Thyroid gland (tissue), 4 donors: Measurements from ENCODE around the gene ZNF182.
"Not testable (repeated sequence)": the region's sequence is repeated elsewhere in the genome, so short reads cannot be mapped to it uniquely, and the experiment has no call there.

ENCODE experiments used
- POLR2A ChIP-seq, 2 donors: fragments of 450-650 bp; IDR thresholded peaks; one replicate each; pipeline ENCODE4 v1.6.1; 2017; ENCODE audit warnings: antibody characterized with exemption in 2 of 2, mild to moderate bottlenecking in 2 of 2, moderate library complexity in 1 of 2
- TF ChIP-seq, protein P1 (sequence below), 6 experiments: fragments of 200-600 bp in 3 of 6; fragments of 450-650 bp in 3 of 6; sonication (generic) in 3 of 6; IDR thresholded peaks; one replicate each; pipeline ENCODE4 v1.5.1; 2016 to 2019; ENCODE audit warnings: antibody characterized with exemption in 6 of 6, mild to moderate bottlenecking in 2 of 6, inconsistent platforms in 1 of 6, moderate library complexity in 1 of 6

DNA sequence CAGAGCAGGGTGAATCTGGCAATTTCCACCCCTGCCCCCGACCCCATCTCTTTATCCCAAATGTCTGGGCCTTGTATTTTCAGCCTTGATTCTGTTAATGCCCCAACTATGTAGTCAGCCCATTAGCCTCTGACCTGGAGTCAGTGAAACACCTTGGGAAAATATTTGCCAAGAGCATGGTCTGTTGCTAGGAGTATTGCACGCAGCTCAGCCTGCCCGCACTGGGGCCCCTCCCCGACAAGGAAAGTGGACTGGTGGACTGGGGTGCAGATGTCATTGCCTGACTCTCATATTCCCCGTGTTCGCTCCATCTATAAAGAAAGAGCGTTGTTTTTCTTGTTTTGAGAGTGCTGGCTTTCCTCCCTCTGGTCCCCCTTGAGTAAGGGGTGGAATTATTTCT lies 48.5 kb downstream of the ZNF182 start:
- TF ChIP-seq, protein P1, sequence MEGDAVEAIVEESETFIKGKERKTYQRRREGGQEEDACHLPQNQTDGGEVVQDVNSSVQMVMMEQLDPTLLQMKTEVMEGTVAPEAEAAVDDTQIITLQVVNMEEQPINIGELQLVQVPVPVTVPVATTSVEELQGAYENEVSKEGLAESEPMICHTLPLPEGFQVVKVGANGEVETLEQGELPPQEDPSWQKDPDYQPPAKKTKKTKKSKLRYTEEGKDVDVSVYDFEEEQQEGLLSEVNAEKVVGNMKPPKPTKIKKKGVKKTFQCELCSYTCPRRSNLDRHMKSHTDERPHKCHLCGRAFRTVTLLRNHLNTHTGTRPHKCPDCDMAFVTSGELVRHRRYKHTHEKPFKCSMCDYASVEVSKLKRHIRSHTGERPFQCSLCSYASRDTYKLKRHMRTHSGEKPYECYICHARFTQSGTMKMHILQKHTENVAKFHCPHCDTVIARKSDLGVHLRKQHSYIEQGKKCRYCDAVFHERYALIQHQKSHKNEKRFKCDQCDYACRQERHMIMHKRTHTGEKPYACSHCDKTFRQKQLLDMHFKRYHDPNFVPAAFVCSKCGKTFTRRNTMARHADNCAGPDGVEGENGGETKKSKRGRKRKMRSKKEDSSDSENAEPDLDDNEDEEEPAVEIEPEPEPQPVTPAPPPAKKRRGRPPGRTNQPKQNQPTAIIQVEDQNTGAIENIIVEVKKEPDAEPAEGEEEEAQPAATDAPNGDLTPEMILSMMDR (IDR thresholded peaks at IDR 0.05): not testable (repeated sequence)
- TF ChIP-seq POLR2A (IDR thresholded peaks at IDR 0.05): not testable (repeated sequence)
